OCI-M1 (cell line): ENCODE data around the gene TP73.
A peak's percentile ranks its signal among the peaks of the same experiment; 100 is the strongest.

Experiments
- DNase-seq: peaks from one replicate; lab custom pipeline; 2025; lab: John Stamatoyannopoulos, UW

Gene TP73

GRCh38 chr1:3779912-3780416 lies 127.6 kb downstream of the TP73 start:
- no peak for DNase-seq

GRCh38 chr1:3780901-3781300 lies 128.6 kb downstream of the TP73 start:
- no peak for DNase-seq

- no peak for DNase-seq
Observed at GRCh38 chr1:3783651-3784474, 131.5 kb downstream of the TP73 start.

GRCh38 chr1:3785045-3785444 lies 132.7 kb downstream of the TP73 start:
- no peak for DNase-seq

GRCh38 chr1:3785456-3786157 lies 133.3 kb downstream of the TP73 start:
- peak; percentile 58 for DNase-seq
